Right renal pelvis (tissue), 4 donors: ENCODE results near the gene ACER1. TPM values are rescaled to one million over a fixed set of nuclear protein-coding genes. Genes with fewer than 3 reads are reported as not detected.

Experiments
- DNase-seq, 4 donors: peaks; one replicate each; pipeline ENCODE4 v3.0.0-alpha.2; 2013; ENCODE audit warnings: low read depth in 4 of 4, low spot score in 3 of 4, missing footprints in 1 of 4
- polyA plus RNA-seq, 4 donors: library from polyadenylated mRNA; unstranded; fragments of 120-200 nt; gene quantifications; one replicate each; pipeline ENCODE4 v1.2.1, GENCODE V29; 2013; ENCODE audit not compliant: insufficient read length in 4 of 4

ACER1 gene
- polyA plus RNA-seq, 4 donors, result 0.14 to 0.18 TPM; not detected in 2

DNA sequence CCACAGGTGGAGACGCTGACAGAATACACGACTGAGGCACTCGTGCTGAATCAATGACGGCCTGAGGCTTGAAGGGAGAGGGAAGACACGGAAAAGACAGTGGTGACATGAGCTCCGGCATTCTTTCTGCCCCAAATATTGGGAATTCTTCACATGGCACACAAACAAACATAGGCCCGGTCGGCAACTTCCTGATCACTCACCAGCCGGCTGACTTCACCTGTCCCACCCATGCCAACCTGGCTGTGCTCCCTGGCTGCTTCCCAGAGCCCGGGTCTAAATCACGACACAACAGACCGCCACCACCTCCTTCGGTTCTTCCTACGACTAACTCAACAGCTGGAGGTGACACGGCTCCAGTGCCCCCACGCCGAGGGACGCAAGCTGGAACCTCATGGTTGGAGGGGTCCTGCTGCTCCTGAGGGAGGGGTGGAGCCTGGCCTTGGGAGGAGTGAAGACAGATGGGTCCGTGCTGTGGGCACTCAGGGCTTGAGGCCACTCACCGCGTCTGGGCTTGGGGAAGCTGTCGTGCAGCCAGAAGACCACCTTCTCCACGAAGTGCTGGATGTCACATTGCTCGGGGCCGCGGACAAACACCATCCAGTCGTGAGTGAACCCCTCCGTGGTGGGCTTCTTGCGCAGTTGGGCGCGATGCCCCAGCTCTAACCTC is 63.2 kb downstream of the ACER1 start:
- no peak for DNase-seq

DNA sequence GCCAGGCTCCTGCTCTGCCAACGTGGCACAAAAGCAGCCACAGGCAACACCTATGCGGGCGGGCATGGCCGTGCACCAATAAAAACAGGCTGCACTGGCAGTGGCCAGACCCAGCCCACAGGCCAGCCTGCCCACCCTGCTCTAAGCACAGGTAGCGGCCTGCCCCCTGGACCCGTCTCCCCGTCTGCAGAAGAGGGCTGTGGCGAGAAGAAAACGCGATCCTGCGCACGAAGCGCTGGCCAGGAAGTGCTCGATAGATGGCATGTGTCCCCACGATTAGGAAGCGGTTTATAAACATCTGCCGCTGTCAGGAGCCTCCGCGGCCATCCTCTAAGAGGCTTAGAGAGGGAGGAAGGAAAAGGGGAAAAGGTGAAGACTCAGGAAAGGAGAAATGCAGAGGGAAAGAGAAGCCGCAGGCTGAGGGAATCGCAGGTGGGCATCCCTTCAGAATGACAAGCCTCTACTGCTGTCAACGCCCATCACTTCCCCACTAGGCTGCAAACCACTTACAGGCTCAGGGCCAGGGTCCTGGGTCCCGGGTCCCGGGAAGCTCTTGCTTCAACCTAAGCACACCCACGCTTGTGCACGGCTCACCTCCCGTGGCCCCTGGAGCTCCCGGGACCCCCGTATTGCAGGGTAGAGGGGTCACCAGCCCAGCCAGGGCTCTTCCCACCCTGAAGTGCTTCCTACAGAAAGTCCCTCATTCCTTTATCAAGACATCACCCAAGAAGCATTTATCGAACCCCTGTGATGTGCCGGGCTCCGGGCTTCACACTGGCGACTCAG is 64.1 kb downstream of the ACER1 start:
- no peak for DNase-seq

DNA sequence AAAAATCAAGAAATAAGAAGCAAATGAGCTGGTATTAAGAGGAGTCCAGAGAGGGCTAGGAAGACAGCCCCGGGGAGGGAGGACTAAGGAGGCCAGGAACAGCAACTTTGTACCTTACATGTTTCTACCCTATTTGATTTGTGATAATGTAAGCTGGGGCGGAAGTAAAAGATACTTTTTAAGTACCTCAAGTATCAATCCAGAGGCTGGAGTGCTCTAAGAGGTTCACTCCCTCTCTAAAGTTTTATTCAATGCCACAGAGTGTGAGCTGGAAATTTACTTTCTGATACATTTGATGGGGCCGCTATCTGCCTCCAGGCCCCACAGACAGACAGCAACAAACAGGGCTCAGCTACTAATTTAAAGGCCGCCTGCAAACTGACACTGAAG is 65.0 kb downstream of the ACER1 start:
- DNase-seq, result no peak

DNA sequence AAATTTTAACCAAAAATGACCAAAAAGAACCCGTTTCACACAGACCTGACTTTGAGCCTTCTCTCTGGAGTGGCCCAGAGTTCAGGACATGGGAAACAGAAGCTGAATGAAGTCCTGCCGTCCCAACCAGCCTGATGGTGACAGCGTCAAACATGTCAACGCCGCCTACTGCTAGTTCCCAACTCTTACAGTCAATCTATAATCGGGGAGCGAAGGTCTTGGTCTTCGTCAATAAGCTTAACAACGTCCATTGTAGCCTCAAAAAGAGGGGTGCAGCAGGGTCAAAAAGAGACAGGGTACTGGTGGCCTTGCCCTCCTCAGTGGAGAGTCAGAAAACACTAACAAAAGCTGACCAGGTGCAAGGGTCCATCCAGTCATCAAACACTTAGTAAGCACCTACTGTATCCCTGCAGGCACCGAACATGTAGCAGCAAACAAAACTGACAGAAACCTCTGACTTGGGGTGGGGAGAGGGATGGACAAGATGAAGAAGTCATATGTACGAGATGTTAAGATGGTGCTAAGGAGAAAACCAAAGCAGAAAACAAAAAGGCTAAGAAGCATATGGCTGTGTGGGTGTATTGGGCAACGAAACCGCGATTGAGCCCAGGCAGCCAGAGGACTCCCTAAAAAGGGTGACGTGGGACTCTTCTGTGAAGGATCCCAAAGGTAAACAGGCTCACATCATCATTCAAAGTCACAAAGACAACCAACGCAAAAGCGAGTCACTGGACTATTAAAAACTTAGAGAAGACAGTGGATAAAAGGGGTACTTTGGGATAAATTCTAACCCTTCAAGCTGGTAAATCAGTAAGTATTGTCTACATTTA is 65.6 kb downstream of the ACER1 start:
- no peak for DNase-seq

DNA sequence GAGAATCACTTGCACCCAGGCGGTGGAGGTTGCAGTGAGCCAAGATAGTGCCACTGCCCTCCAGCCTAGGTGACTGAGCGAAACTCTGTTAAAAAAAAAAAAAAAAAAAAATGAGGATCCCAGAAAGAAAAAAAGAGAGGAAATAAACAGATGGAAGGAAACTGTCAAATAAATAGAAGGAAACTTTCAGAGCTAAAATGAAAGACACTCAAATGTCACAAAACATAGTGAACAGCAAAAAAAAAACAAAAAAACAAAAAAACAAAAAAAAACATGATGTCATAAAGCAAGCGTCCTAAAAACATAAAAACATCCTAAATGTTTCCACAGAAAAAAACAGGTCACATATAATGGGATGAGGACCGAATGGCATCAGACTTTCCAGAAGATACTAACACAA is 68.6 kb downstream of the ACER1 start:
- no peak for DNase-seq

DNA sequence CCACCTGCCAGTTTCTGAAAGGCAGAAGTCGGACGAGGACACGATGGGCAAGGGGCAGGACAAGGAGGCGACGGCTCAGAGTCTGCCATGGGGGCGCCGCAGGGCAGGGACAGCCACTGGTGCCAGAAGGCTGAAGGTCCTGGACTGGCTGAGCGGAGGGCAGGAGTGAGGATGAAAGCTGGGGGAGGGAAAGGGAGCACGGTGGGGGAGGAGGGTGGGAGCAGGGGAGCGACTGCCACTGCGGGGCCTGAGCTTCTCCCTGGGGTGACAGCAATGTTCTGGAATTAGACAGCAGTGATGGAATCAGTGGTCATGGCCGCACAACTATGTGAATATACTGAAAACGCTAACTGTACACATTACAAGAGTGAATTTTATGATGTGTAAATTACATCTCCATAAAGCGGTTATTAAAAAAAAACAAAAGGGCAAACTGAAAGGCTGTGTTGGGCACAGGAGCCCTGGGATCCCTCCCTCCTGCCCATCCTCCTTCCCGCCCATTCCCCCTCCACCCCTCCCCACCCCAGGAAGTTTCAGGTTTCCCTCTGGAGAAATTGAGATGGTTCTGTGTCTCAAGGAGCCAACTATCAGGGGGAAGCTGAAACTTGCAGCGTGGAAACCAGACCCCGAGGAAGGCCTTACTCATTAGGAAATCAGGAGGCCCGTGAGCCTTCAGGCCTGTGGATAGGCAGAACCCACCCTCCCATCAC is 69.5 kb downstream of the ACER1 start:
- no peak for DNase-seq

DNA sequence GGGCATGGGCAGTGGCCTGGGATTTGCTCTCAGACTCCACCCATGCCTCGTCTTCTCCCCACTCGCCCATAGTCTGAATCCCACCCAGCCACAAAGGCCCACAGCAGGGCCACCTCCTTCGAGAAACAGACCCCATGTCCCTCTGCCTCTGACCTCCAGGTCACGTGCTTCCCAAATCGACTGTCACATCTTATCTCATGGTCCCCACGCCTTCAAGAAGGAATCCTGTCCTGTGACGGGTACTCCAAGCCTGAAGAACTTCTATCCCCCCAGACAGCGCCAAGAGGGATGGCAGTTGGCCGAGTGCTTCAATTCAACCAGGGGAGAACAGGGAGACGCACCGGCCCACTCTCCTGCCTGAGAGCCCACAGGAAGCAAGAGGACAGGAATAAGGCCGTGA is 70.1 kb downstream of the ACER1 start:
- no peak for DNase-seq

DNA sequence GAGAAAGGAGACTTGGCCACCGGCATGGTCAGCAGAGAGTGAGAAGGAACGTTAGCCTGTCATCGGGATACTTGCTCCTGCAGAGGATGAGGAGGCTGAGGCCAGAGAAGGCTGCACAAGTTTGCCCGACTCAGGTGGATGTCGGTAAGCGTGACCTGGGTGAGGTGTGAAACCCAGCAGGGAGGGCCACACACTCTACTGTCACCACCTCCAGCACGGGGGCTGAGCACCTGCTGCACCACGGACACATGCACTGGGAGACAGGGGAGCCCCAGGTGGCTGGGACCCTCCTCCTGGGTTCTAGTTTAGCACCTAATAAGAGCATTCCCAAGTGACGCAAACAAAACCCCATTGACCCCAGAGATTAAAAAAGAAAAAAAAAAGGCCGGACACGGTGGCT is 70.9 kb downstream of the ACER1 start:
- DNase-seq, result no peak

DNA sequence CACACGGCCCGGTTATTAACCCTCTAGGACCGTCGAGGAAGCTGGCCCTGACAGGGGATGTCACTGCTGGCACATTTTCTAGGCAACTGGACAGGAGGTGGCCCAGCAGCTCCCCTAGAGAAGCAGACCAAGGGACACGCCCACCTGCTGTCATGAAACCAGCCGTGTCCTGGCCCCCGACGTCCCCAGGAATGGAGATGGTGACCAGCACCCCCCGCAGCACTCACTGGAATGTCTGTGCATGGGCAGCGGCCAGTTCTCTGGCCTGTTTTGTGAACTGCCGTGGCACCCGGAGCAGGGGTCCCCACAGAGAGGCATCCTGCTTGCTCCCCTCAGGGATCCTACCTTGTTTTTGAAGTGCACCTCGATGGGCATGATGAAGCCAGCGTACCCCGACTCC is 71.5 kb downstream of the ACER1 start:
- DNase-seq, result no peak

DNA sequence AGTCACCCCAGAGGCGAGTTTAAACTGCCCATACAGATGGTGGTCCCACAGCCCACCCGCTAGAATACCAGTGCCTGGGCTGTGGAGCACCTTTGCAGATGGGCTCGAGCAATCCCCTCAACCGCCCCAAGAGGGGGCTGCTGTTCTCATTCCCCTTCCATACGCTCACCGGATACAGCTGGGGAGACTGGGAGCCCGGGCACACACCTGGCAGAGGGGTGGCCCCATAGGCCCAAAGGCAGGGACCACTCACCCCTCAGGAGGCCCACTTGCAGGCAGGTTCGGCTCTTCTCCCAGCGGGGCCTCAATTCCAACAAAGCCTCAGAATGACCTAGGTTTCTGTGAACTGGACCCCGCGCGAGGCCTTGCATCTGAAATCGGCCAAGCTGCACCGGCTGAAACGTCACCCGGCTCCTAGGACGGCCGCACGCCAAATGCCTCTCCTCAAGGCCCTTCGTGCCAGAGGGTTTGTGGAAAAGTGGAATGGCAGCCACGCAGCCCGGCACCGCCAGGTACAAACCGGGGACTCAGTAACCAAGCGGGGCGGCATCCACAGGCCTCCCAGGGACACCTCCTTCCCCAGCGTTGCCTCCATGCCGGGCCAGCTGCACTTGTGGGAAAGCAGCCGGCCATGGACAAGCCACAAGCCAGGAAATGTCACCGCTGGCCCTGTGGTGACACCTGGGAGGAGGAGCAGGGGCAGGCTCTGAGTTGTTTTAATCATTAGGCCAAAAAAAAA is 72.3 kb downstream of the ACER1 start:
- DNase-seq, result no peak

DNA sequence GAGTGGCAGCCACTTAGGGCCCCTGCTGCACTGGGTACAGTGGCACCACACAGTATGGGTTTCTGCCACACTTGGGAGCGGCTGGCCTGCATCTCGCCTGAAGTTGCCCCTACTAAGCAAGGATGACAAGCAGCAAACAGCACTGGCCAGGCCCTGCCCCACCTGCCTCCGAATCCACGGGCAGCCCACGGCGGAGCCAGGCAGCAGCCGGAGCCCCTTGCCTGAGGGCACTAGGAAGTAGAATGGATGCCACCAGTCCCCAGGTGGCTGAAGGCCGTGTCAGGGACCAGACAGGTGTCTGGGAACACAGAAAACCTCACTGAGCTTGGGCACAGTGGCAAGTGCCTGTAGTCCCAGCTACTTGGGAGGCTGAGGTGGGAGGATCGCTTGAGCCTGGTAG is 73.0 kb downstream of the ACER1 start:
- DNase-seq, result no peak

DNA sequence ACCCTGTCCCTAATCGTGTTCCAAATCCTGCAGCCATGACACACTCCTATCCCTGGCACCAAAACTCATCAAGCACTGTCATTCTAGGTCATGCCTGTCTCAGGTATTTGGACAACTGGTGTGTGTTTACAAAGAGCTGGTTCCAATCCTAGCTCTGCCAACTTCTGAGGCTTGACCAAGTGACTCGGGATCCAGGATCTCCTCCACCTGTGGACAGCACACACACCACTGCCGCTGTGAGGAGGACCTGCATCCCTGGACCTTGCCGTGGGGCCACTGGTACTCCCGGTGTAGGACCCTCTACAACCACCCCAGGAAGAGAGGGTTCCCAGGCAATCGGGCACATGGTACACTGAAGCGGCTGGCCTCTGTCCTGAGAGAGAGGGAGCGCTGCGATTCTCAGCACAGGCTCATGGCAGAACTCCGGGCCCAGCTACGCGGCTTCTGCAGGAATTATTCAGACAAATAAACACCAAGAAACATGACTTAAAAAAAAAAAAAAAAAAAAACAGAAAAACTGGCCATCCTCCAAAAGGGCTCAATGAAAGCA is 74.0 kb downstream of the ACER1 start:
- no peak for DNase-seq

DNA sequence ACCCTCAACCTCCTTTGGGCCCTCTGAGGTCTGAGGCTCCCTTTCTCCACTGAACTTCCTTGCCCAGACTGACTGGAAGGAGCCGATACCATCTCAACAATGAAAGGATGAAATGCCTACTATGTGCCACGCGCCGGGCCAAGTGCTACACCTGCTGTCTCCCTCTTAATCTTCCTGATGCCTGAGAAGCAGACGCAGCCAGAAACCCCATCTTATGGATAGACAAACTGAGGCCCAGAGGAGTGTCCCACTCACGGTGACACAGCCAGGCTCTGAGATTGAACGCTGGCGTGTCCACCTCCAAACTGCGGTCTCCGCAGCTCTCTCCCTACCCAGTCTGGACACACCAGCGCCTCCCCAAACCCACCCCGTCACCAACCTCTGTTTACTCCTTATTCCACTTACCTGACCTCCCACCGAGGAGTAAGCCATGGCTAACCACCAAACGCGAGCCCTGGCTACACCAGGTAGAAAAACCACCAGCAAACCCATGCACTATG is 74.5 kb downstream of the ACER1 start:
- no peak for DNase-seq

Other genes with a start within 250 kb of the ACER1 start
- 1 to 10 TPM; 6.4 to 8.5 (median 7.6) TPM for gene RFX2, start 223.1 kb downstream of the ACER1 start, polyA plus RNA-seq
- gene ACSBG2, start 197.9 kb downstream of the ACER1 start, polyA plus RNA-seq, result 1 to 10 TPM in 1 of 4 donors, under 1 TPM in 3; 0.61 to 1.1 (median 0.89) TPM
- 100 to 1,000 TPM in 1 of 4 donors, 10 to 100 TPM in 3; 79.8 to 121 (median 86.5) TPM for gene MLLT1, start 53.6 kb downstream of the ACER1 start, polyA plus RNA-seq
- gene CLPP, start 27.9 kb upstream of the ACER1 start, polyA plus RNA-seq, result 10 to 100 TPM; 57.8 to 77.1 (median 63.4) TPM
- gene ALKBH7, start 39.2 kb upstream of the ACER1 start, polyA plus RNA-seq, result 100 to 1,000 TPM in 1 of 4 donors, 10 to 100 TPM in 3; 41.7 to 107 (median 53.5) TPM
- 1 to 10 TPM; 2.2 to 2.9 (median 2.6) TPM for gene PSPN, start 42.3 kb upstream of the ACER1 start, polyA plus RNA-seq
- gene GTF2F1, start 59.6 kb upstream of the ACER1 start, polyA plus RNA-seq, result 100 to 1,000 TPM in 1 of 4 donors, 10 to 100 TPM in 3; 85.2 to 111 (median 90.7) TPM
- gene KHSRP, start 91.2 kb upstream of the ACER1 start, polyA plus RNA-seq, result 100 to 1,000 TPM; 283 to 338 (median 293) TPM
- gene SLC25A41, start 100.2 kb upstream of the ACER1 start, polyA plus RNA-seq, result under 1 TPM; 0.30 to 0.93 (median 0.37) TPM
- 10 to 100 TPM; 72.6 to 90.6 (median 74.8) TPM for gene SLC25A23, start 126.2 kb upstream of the ACER1 start, polyA plus RNA-seq
- 10 to 100 TPM; 30.9 to 43.0 (median 31.3) TPM for gene CRB3, start 130.7 kb upstream of the ACER1 start, polyA plus RNA-seq
- 10 to 100 TPM; 37.5 to 43.4 (median 39.3) TPM for gene DENND1C, start 148.2 kb upstream of the ACER1 start, polyA plus RNA-seq
- 10 to 100 TPM; 30.5 to 46.4 (median 35.2) TPM for gene TUBB4A, start 168.7 kb upstream of the ACER1 start, polyA plus RNA-seq
- under 1 TPM; 0.17 to 0.53 (median 0.35) TPM for gene TNFSF9, start 197.4 kb upstream of the ACER1 start, polyA plus RNA-seq